Left renal pelvis (tissue), 4 donors: ENCODE results near the gene CDC123. TPM values are rescaled to one million over a fixed set of nuclear protein-coding genes. Genes with fewer than 3 reads are reported as not detected.
"Not testable (repeated sequence)": the region's sequence is repeated elsewhere in the genome, so short reads cannot be mapped to it uniquely, and the experiment has no call there.

Experiments
- DNase-seq, 4 donors: peaks; one replicate each; pipeline ENCODE4 v3.0.0-alpha.2; 2013; ENCODE audit warnings: low read depth in 4 of 4, low spot score in 3 of 4
- polyA plus RNA-seq, 4 donors: library from polyadenylated mRNA; unstranded; fragments of 120-200 nt; gene quantifications; one replicate each; pipeline ENCODE4 v1.2.1, GENCODE V29; 2013; ENCODE audit not compliant: insufficient read length in 4 of 4

CDC123 gene
- polyA plus RNA-seq, 4 donors: 100 to 145 (median 124) TPM

DNA sequence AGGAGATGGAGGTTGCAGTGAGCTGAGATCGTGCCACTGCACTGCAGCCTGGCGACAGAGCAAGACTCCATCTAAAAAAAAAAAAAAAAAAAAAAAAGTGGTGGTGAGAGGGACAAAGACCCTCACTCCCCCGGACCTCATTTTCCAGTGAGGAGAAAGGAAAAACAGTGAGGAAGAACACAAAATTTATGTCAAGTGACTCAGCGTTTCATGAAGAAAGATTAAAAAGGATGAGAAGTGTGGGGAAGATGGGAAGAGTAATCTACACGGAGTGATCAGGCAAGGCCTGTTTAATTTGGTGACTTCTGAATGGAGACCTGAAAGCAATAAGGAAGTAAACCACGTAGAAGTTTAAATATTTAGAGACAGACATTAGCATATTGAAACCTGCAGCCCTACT, 7.3 kb upstream of the CDC123 start:
- no peak for DNase-seq

DNA sequence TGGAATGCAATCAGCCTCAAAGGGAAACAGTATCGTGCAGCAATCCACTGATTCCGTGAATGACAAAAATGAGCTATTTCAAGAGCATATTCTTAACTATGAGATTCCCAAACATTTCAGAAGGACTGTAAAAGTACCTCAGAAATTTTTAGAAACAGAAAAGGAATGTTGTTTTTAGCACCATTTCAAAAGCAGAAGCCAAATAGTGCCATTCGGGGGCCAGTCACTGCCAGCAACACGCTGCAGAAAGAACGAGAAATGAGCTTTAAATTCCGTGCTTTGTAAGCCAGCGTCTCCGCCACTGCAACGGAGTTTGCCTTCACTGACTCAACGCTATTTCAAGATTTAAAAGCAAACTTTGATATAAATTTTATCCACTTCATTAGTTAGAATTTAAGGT, 6.6 kb upstream of the CDC123 start:
- DNase-seq: no peak

- no peak for DNase-seq
Measured at GRCh38 chr10:12191715-12192114, 4.3 kb upstream of the CDC123 start.

- DNase-seq: no peak
Measured at GRCh38 chr10:12193193-12193592, 2.8 kb upstream of the CDC123 start.

- DNase-seq: no peak
Measured at GRCh38 chr10:12194752-12195271, 1.2 kb upstream of the CDC123 start.

- no peak for DNase-seq
Measured at GRCh38 chr10:12195281-12195602, 746 bp upstream of the CDC123 start.

DNA sequence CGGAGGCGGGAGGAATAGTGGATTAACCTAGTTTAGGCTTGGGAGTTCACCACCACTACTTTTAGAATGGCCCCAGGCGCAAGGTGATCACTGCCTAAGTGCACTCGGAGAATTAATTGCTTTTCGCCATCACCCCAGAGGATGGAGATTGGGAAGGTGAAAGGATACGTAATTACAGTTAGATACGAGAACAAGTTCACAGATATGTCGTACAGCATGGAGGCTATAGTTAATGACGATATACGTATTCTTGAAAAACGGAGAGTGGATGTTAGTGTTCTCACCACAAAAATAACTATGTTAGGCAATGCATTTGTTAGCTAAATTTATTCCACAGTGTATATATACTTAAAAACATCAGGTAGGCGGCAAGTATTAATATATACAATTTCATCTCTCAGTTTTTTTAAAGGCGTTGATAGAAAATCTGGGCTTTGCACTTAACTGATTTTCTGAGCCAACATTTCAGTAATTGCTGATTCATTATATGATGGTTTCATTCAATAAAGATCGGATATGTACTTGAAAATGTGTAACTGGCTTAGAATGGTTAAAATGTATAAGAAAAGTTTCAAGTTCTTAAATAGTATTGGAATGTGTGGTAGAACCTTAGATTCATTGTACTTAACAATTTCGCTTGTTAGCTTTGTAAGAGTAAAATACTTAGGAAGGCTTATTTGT, 683 bp downstream of the CDC123 start:
- no peak for DNase-seq

DNA sequence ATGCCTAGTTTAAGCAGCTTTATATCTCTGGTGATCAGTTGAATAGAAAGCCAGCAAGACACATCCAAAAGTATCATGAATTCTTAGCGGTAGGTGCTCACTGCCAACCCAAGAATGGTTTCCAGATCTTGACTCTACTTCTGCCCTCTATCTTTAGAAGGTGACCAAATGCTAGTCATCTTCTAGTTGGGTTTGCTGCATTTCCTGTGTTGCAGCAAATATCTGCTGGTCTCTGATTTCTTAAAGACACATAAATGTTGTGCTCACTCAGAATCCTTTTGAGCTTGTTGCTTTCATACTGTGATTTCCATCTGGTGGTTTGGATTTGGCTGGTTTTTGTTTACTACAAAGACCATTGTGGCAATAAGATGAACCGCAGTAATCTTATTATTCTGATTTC, 2.2 kb downstream of the CDC123 start:
- DNase-seq: no peak

DNA sequence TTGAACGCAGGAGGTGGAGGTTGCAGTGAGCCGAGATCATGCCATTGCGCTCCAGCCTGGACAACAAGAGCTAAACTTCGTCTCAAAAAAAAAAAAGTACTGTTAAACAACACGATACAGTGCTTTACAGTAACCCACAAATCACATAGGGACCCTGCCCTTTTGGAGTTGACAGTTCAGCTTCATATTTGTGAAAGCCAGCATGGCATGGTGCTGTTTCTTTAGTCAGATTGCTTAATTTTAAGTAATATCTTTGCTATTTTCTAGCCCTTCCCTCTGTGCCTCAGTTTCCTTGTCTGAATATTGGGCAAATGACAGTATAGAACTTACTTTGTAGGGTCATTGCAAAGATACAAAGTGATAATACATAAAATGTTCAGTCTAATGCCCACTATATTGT, 4.9 kb downstream of the CDC123 start:
- no peak for DNase-seq

DNA sequence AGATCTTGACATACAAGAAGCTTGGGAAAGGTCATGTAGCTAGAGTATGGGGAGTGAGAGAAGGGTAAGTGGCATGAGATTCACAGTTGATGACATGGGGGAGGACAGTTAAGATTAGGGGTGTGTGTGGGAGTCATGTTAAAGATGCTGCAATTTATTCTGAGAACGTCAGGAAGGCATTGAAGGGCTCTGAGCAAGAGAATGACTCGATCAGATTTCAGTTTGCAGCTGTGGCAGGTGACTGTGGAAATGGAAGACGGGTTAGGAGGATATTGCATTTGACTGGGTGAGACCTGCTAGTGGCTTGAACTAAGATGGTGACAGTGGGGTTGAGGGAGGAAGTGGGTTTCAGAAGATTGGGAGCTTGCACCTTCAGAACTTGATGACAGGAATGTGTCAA, 5.6 kb downstream of the CDC123 start:
- no peak for DNase-seq

DNA sequence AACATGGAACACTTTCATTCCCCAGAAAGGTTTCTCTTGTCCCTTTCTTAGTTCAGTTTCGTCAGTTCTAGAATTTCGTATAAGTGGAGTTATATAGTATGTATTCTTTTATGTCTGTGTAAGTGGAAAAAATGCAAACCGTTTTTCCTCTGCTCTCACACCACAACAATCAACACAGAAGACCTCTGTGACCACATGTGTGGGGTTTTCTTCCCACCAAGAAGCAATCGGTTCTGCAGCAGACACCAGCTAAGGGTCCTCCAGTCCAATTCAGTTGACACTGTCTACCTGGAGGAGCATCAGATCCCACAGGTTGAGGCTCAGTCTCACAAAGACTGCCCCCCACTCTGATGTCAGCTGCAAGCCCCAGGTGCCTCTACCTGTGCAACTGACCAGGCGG, 6.2 kb downstream of the CDC123 start:
- no peak for DNase-seq

DNA sequence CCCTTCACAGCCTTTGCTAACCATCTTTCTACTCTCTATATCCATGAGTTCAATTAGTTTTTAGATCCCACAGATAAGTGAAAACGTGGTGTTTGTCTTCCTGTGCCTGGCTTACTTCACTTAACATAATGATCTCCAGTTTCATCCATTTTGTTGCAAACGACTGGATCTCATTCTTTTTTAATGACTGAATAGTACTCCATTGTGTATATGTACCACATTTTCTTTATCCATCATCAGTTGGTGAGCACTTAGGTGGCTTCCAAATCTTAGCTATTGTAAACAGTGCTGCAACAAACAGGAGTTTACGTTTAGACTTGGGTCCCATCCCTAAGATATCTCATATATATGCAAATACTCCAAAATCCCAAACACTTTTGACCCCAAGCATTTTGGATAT, 9.1 kb downstream of the CDC123 start:
- DNase-seq: no peak

GRCh38 chr10:12207114-12207513, 11.1 kb downstream of the CDC123 start:
- DNase-seq: no peak

DNA sequence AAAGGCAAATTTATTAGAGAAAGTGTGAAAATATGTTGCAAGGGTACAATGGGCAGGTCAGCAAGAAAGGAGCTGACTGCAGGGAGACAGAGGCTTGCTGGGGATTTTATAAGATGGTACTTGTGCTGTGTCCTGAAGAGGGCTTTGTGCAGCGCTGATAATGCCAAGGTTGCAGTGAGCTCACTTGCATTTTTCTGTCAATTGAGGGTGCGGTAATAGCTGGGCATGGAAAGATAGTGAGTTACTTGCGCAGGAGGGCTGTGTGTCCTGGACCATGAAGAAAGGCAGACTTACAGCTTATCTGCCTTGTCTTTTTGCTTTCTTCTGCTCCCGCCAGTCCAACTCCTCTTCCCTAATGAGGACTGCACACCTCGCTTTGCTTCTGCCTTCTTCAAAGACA, 12.5 kb downstream of the CDC123 start:
- no peak for DNase-seq

- no peak for DNase-seq
Measured at GRCh38 chr10:12212454-12212853, 16.5 kb downstream of the CDC123 start.

- DNase-seq: no peak
Measured at GRCh38 chr10:12213621-12214020, 17.6 kb downstream of the CDC123 start.

DNA sequence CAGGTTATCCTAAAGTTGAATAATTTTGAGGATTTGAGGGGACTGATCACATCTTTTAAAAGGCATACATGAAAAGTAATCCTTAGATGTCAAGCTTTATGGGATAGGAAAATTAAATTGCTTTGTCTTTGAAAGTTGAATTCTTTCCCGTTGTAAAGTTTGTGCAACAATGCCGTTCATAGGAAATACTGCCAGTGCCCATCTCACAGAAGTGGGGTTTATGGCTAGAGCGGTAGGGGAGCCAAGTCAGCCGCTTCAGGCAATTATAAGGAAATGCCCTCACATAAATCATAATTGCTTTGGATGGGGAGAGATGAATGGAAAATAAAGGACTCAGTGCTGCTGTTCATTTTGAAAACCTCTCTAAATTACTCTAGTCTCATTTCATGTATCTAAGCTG, 18.1 kb downstream of the CDC123 start:
- DNase-seq: no peak

DNA sequence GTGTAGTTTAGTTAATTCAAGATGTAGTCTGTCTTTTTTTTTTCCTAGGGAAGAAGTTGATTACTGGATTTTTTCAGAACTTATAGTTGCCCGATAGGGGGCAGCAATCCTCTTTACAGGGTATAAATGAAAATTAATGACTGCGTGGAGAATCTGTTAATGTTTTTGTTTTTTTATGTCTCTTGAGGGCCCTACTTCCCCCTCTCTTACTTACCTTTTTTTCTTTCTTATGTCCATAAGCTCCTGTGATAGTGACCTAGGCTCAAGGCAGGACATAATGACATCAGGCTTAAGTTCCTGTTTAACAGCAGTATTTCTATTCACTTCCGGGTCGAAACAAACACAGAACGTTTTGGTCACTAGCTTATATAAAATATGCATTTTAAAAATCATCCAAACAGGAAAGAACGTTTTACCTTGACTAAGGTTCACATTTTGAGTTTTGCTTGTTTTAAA, 18.8 kb downstream of the CDC123 start:
- DNase-seq: peak in 1 of 4 donors; percentile 26

DNA sequence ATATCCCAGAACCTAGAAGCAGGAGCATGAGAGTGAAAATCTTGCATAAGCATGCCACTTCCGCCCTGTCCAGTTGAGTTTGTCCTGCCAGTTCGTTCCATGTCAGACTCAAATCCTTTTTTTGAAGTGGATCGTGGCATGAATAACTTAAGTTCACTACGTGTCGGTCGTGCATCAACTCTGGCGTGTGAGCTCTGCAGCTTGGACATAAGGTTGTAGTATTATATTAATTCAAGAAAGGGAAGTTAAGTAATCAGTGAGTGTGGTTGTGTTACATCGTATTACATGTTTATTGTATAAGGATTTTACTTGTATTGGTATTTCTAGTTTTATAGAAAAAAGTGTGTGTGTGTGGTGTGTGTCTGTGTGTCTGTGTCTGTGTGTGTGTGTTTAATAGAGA, 23.0 kb downstream of the CDC123 start:
- no peak for DNase-seq

- DNase-seq: no peak
Measured at GRCh38 chr10:12221323-12222298, 25.6 kb downstream of the CDC123 start.

GRCh38 chr10:12225444-12225843, 29.5 kb downstream of the CDC123 start:
- DNase-seq: no peak

GRCh38 chr10:12226438-12226837, 30.4 kb downstream of the CDC123 start:
- DNase-seq: not testable (repeated sequence)
